H9 (cell line): ENCODE results near the gene RNF5. TPM values are rescaled to one million over a fixed set of nuclear protein-coding genes. Genes with fewer than 3 reads are reported as not detected.
A peak's percentile ranks its signal among the peaks of the same experiment; 100 is the strongest.

ENCODE experiments used
- DNase-seq: peaks from one replicate; pipeline ENCODE4 v3.0.0-alpha.2; 2017
- H2AFZ ChIP-seq: one replicate; pipeline ENCODE4 v1.6.1; 2013; ENCODE audit warnings: mild to moderate bottlenecking, low read length, control low read depth, moderate library complexity
- H2AK5ac ChIP-seq: 2 replicates; pipeline ENCODE4 v1.6.1; 2013; ENCODE audit warnings: low read length, control low read depth, mixed read lengths; ENCODE audit not compliant: insufficient read length
- H2BK120ac ChIP-seq: one replicate; pipeline ENCODE4 v1.6.1; 2013; ENCODE audit warnings: low read depth, mild to moderate bottlenecking, low read length, control low read depth, inconsistent platforms; ENCODE audit not compliant: poor library complexity, severe bottlenecking
- H2BK12ac ChIP-seq: 2 replicates; pipeline ENCODE4 v1.6.1; 2013; ENCODE audit warnings: low read length, control low read depth, mixed read lengths, low read depth; ENCODE audit not compliant: insufficient read length
- H2BK15ac ChIP-seq: 2 replicates; pipeline ENCODE4 v1.6.1; 2013; ENCODE audit warnings: low read depth, low read length, control low read depth
- H2BK20ac ChIP-seq: one replicate; pipeline ENCODE4 v1.6.1; 2013; ENCODE audit warnings: low read depth, mild to moderate bottlenecking, low read length, control low read depth, inconsistent platforms; ENCODE audit not compliant: poor library complexity, severe bottlenecking
- H2BK5ac ChIP-seq: 2 replicates; pipeline ENCODE4 v1.6.1; 2013; ENCODE audit warnings: low read length, control low read depth, mixed read lengths; ENCODE audit not compliant: insufficient read length
- H3K14ac ChIP-seq: 2 replicates; pipeline ENCODE4 v1.6.1; 2013; ENCODE audit warnings: low read length, control low read depth; ENCODE audit not compliant: insufficient read depth
- H3K18ac ChIP-seq: 2 replicates; pipeline ENCODE4 v1.6.1; 2013; ENCODE audit warnings: low read depth, mild to moderate bottlenecking, mixed read lengths, low read length, control low read depth; ENCODE audit not compliant: insufficient read length
- H3K23ac ChIP-seq: 2 replicates; pipeline ENCODE4 v1.6.1; 2013; ENCODE audit warnings: low read length, control low read depth, mixed read lengths, low read depth; ENCODE audit not compliant: insufficient read length
- H3K23me2 ChIP-seq: 2 replicates; pipeline ENCODE4 v1.6.1; 2013; ENCODE audit warnings: low read depth, mild to moderate bottlenecking, mixed read lengths, low read length, control low read depth; ENCODE audit not compliant: insufficient read length, poor library complexity, severe bottlenecking
- H3K27ac ChIP-seq: 2 replicates; pipeline ENCODE4 v1.5.1; 2013; ENCODE audit warnings: low read length, control low read depth, mixed read lengths, low read depth; ENCODE audit not compliant: insufficient read length
- H3K27me3 ChIP-seq: 2 replicates; pipeline ENCODE4 v1.6.1; 2013; ENCODE audit warnings: low read length, control low read depth, inconsistent platforms; ENCODE audit not compliant: insufficient read depth
- H3K4ac ChIP-seq: 2 replicates; pipeline ENCODE4 v1.6.1; 2013; ENCODE audit warnings: low read depth, mild to moderate bottlenecking, control low read depth, inconsistent platforms, low read length, moderate library complexity
- H3K4me1 ChIP-seq: 2 replicates; pipeline ENCODE4 v1.6.1; 2013; ENCODE audit warnings: low read length, control low read depth, inconsistent platforms; ENCODE audit not compliant: insufficient read depth
- H3K4me2 ChIP-seq: 2 replicates; pipeline ENCODE4 v1.6.1; 2013; ENCODE audit warnings: low read length, control low read depth, mixed read lengths; ENCODE audit not compliant: insufficient read length, insufficient read depth
- H3K56ac ChIP-seq: 2 replicates; pipeline ENCODE4 v1.6.1; 2013; ENCODE audit warnings: low read depth, mild to moderate bottlenecking, mixed read lengths, low read length, control low read depth; ENCODE audit not compliant: insufficient read length
- H3K79me1 ChIP-seq: 2 replicates; pipeline ENCODE4 v1.6.1; 2013; ENCODE audit warnings: low read depth, mild to moderate bottlenecking, moderate library complexity, low read length, control low read depth, inconsistent platforms; ENCODE audit not compliant: insufficient read depth, poor library complexity, severe bottlenecking
- H3K79me2 ChIP-seq: 2 replicates; pipeline ENCODE4 v1.6.1; 2013; ENCODE audit warnings: low read length, control low read depth, inconsistent platforms; ENCODE audit not compliant: insufficient read depth
- H3K9ac ChIP-seq: 2 replicates; pipeline ENCODE4 v1.6.1; 2013; ENCODE audit warnings: low read length, control low read depth, mixed read lengths; ENCODE audit not compliant: insufficient read length; ENCODE audit errors: extremely low read depth
- H3K9me3 ChIP-seq: one replicate; pipeline ENCODE4 v1.6.1; 2013; ENCODE audit warnings: low read depth, low read length, inconsistent platforms; ENCODE audit not compliant: control insufficient read depth
- H3T11ph ChIP-seq: one replicate; pipeline ENCODE4 v1.6.1; 2013; ENCODE audit warnings: mild to moderate bottlenecking, low read length, control low read depth, inconsistent platforms
- H4K20me1 ChIP-seq: one replicate; pipeline ENCODE4 v1.6.1; 2013; ENCODE audit not compliant: control insufficient read depth, insufficient read length, insufficient read depth
- H4K5ac ChIP-seq: 2 replicates; pipeline ENCODE4 v1.6.1; 2013; ENCODE audit warnings: low read depth, mild to moderate bottlenecking, mixed read lengths, low read length, control low read depth; ENCODE audit not compliant: insufficient read length
- H4K8ac ChIP-seq: replicated peaks from 2 replicates; pipeline ENCODE4 v1.6.1; 2013; ENCODE audit warnings: low read length, control low read depth, mixed read lengths, low read depth; ENCODE audit not compliant: insufficient read length
- H4K91ac ChIP-seq: 2 replicates; pipeline ENCODE4 v1.6.1; 2013; ENCODE audit warnings: low read depth, mild to moderate bottlenecking, moderate library complexity, mixed read lengths, low read length, control low read depth; ENCODE audit not compliant: insufficient read length
- H3K27ac Mint-ChIP-seq, 3 experiments: 2 replicates in 2 of 3; 3 replicates in 1 of 3; pipeline ENCODE4 v1.8.0; 2020 to 2021; ENCODE audit warnings: mixed read lengths in 3 of 3, mild to moderate bottlenecking in 1 of 3, moderate library complexity in 1 of 3
- H3K27me3 Mint-ChIP-seq: 2 replicates; pipeline ENCODE4 v1.8.0; 2021; ENCODE audit warnings: low read depth, mild to moderate bottlenecking, moderate library complexity, mixed read lengths
- H3K36me3 Mint-ChIP-seq, 3 experiments: 2 replicates in 2 of 3; 3 replicates in 1 of 3; pipeline ENCODE4 v1.8.0; 2020 to 2021; ENCODE audit warnings: low read depth in 3 of 3, mixed read lengths in 3 of 3; ENCODE audit not compliant: insufficient read depth in 1 of 3
- H3K4me1 Mint-ChIP-seq, 2 experiments: 2 replicates each; pipeline ENCODE4 v1.8.0; 2020; ENCODE audit warnings: mixed read lengths in 2 of 2
- H3K4me3 Mint-ChIP-seq, 2 experiments: 2 replicates in 1 of 2; 3 replicates in 1 of 2; pipeline ENCODE4 v1.8.0; 2020 to 2021; ENCODE audit warnings: mild to moderate bottlenecking in 2 of 2, mixed read lengths in 2 of 2, moderate library complexity in 1 of 2
- H3K9me3 Mint-ChIP-seq, 2 experiments: 2 replicates in 1 of 2; 3 replicates in 1 of 2; pipeline ENCODE4 v1.8.0; 2020; ENCODE audit warnings: mild to moderate bottlenecking in 2 of 2, mixed read lengths in 2 of 2, moderate library complexity in 1 of 2
- WGBS: extraction: QIAGEN DNeasy Blood & Tissue Kit; methylation state at CpG from one replicate; pipeline ENCODE4 v1.1.7; 2013; ENCODE audit warnings: missing lambda C conversion rate, low lambda C conversion rate, mixed read lengths; ENCODE audit not compliant: insufficient read length; ENCODE audit errors: extremely low coverage; 5-methylcytosine and 5-hydroxymethylcytosine counted together
- total RNA-seq: library from RNA; stranded (reverse); gene quantifications from 2 replicates; pipeline ENCODE4 v1.2.1, GENCODE V29; 2021
- TF ChIP-seq, protein P1 (sequence below): fragments of 200-600 bp; sonication (generic); conservative IDR thresholded peaks from 3 replicates; pipeline ENCODE4 v1.8.0; 2021; ENCODE audit warnings: antibody characterized with exemption, mild to moderate bottlenecking

Gene RNF5
- total RNA-seq, 1 experiment from 2014 or later, result 116 TPM

DNA sequence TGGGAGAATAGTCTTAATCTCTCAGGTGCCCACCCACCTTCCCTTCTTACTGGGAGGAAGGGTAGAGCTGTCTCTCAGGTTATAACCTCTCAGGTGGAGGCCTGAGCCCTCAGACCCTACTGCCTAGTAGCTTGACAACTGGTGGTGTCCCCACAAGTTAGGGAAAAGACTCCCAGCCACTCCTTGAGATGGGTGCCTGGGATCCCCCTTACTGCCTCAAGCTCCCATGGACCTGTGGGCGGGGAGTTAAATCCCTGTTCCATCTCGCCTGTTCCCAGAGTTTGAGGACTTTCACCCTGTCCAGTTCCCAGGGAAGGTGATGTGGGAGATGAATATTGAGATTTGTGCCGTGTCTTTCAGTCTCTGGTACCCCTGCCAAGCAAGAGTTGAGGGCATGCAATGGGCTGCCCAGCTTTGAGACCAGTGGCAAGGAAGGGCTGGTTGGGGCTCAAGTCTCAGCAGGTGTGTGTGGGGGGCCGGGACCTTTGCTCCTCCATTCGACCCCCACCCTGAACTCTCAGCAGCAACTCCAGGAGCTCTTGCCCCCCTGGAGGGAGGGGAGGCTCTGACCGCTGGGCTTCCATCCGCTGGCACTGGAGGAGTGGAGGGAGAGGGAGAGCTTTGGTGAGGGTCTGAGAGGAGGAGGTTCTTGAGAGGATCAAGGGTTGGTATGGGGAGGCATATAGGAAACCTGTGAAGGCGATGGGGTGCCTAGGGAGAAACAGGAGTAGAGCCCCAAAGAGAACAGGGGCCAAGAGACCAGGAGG is 12.9 kb downstream of the RNF5 start:
- H3K36me3 Mint-ChIP-seq, result peaks cover 12 to 29% (median 27%) of the 10 kb centered on the region in 3 experiments; a peak in 6 of 7 replicates
- H3K27ac Mint-ChIP-seq, result peak overlapping the region; percentile 39 to 84 (median 74); a peak in 5 of 7 replicates
- no peaks in the 10 kb centered on the region for H3K9me3 ChIP-seq
- no peak overlapping the region for H3K4ac ChIP-seq
- no peak overlapping the region for H3K9ac ChIP-seq
- H3K4me2 ChIP-seq, result peak overlapping the region; percentile 49
- no peak overlapping the region for H4K5ac ChIP-seq
- TF ChIP-seq, protein P1, sequence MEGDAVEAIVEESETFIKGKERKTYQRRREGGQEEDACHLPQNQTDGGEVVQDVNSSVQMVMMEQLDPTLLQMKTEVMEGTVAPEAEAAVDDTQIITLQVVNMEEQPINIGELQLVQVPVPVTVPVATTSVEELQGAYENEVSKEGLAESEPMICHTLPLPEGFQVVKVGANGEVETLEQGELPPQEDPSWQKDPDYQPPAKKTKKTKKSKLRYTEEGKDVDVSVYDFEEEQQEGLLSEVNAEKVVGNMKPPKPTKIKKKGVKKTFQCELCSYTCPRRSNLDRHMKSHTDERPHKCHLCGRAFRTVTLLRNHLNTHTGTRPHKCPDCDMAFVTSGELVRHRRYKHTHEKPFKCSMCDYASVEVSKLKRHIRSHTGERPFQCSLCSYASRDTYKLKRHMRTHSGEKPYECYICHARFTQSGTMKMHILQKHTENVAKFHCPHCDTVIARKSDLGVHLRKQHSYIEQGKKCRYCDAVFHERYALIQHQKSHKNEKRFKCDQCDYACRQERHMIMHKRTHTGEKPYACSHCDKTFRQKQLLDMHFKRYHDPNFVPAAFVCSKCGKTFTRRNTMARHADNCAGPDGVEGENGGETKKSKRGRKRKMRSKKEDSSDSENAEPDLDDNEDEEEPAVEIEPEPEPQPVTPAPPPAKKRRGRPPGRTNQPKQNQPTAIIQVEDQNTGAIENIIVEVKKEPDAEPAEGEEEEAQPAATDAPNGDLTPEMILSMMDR, result no peak
- peaks cover 7% of the 10 kb centered on the region for H3K4me1 ChIP-seq
- no peak overlapping the region for H3K14ac ChIP-seq
- no peaks in the 10 kb centered on the region for H3K79me1 ChIP-seq
- H3K23ac ChIP-seq, result no peak overlapping the region
- peaks cover 15% of the 10 kb centered on the region for H3K23me2 ChIP-seq
- H4K8ac ChIP-seq, result no peak overlapping the region
- no peak overlapping the region for H4K91ac ChIP-seq
- H2AK5ac ChIP-seq, result no peak overlapping the region
- H3K56ac ChIP-seq, result no peak overlapping the region
- WGBS, result no CpG with 5 or more reads among the region's 8 CpGs
- peak; percentile 25 for DNase-seq
- H3T11ph ChIP-seq, result no peak overlapping the region
- H3K18ac ChIP-seq, result no peak overlapping the region
- H2BK20ac ChIP-seq, result no peak overlapping the region
- H3K4me3 Mint-ChIP-seq, result peak overlapping the region; percentile 22 to 44; a peak in 3 of 5 replicates
- H4K20me1 ChIP-seq, result no peaks in the 10 kb centered on the region
- no peak overlapping the region for H3K27ac ChIP-seq
- H2BK5ac ChIP-seq, result no peak overlapping the region
- no peaks in the 10 kb centered on the region for H3K79me2 ChIP-seq
- H2AFZ ChIP-seq, result no peak overlapping the region
- no peaks in the 10 kb centered on the region; a peak in 1 of 5 replicates for H3K9me3 Mint-ChIP-seq
- H3K27me3 Mint-ChIP-seq, result no peaks in the 10 kb centered on the region
- no peak overlapping the region for H2BK15ac ChIP-seq
- H2BK120ac ChIP-seq, result no peak overlapping the region
- peaks cover 50 to 60% of the 10 kb centered on the region in 2 experiments for H3K4me1 Mint-ChIP-seq
- peak overlapping the region; percentile 38 for H2BK12ac ChIP-seq
- H3K27me3 ChIP-seq, result no peaks in the 10 kb centered on the region
